GM13977 (cell line): ENCODE data around the gene JOSD2.

Source experiments
- DNase-seq: peaks from one replicate; pipeline ENCODE4 v3.0.0; 2012; ENCODE audit warnings: low spot score
- in situ Hi-C: fragments of 300-500 bp; cut with MboI; formaldehyde crosslinking; loops from one replicate; pipeline ENCODE4 v1.12.0; 2022; ENCODE audit warnings: low sequenced_read_pairs, low pct_unique_long_range_greater_than_20kb, mixed read lengths, inconsistent platforms; ENCODE audit not compliant: unreplicated experiment
- TF ChIP-seq, protein P1 (sequence below): IDR thresholded peaks from 2 replicates; pipeline ENCODE4 v1.5.1; 2012; ENCODE audit warnings: mild to moderate bottlenecking, control low read depth; ENCODE audit not compliant: insufficient read depth; ENCODE audit errors: extremely low read depth, missing control alignments

JOSD2 gene, protein sequence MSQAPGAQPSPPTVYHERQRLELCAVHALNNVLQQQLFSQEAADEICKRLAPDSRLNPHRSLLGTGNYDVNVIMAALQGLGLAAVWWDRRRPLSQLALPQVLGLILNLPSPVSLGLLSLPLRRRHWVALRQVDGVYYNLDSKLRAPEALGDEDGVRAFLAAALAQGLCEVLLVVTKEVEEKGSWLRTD

DNA sequence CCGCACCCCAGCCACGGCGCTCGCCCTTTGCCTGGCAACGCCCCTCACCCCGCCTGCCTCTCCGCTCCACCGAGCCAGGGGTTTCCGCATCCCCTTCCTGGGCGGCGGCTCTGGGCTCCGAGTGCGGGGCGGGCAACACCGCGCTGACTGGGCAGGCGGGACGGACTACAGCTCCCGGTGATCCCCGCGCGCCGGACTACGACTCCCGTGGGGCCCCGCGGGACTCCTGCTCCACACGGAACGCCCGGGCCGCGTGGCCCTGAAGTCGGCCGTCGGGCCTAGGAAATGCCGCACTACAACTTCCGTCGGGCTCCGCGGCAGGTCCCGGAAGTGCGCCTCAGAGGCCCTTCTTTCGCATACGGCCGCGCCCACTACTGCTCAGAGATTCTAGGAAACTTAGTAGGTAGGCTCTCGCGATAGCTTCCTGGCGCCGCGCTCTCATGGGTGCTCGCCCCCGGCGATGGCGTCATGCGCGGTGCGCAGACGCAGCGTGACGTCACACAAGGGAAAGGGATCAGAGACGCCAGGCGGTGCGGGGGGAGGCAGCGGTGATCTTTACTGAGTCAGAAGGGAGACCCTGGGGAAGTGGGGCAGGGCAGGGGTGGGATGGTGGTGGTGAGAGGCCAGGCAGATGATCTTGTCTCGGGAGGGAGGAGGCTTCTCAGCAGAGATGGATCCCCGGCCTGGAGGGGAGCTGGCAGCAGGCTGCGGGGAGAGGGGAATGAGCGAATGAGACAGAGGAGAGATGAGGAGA is at the start of gene JOSD2:
TSS of gene JOSD2 (minus strand) at position 123 of the 754 bp plus-strand sequence. CDS start 760 bp downstream, outside the sequence.
- in situ Hi-C loops: no loop called here
- DNase-seq: peak; percentile 99
- TF ChIP-seq, protein P1, sequence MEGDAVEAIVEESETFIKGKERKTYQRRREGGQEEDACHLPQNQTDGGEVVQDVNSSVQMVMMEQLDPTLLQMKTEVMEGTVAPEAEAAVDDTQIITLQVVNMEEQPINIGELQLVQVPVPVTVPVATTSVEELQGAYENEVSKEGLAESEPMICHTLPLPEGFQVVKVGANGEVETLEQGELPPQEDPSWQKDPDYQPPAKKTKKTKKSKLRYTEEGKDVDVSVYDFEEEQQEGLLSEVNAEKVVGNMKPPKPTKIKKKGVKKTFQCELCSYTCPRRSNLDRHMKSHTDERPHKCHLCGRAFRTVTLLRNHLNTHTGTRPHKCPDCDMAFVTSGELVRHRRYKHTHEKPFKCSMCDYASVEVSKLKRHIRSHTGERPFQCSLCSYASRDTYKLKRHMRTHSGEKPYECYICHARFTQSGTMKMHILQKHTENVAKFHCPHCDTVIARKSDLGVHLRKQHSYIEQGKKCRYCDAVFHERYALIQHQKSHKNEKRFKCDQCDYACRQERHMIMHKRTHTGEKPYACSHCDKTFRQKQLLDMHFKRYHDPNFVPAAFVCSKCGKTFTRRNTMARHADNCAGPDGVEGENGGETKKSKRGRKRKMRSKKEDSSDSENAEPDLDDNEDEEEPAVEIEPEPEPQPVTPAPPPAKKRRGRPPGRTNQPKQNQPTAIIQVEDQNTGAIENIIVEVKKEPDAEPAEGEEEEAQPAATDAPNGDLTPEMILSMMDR: no peak

DNA sequence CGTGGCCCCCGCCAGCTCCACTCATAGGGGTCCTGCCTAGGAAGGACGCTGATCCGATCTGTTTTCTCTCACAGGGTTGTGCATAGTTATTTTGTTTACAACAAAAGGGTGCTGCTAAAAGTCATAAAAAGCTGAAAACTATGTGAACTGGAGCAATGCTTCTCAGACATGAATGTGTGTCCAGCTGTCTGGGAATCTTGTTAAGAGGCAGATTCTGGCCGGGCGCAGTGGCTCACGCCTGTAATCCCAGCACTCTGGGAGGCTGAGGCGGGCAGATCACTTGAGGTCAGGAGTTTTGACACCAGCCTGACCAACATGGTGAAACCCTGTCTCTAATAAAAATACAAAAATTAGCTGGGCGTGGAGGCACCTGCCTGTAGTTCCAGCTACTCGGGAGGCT is 48.6 kb upstream of the JOSD2 start:
- in situ Hi-C loops: no loop called here
- TF ChIP-seq, protein P1: no peak

DNA sequence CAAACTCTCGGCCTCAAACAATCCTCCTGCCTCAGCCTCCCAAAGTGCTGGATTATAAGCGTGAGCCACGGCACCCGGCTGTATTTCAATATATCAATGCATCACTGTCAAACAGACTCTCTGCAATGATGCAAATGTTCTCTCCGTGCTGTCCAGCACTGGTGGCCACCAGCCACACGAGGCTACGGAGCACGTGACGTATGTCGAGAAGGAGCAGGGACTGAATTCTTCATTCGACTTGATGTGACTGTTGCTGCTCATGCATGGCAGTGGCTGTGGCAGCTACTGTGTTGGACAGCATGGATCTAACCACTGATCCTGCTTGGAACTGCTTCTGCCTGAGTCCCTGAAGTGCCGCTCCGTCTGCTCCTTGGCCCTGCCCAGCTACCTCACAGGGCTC is 47.5 kb upstream of the JOSD2 start:
- no peak for DNase-seq
- in situ Hi-C loops: no loop called here
- TF ChIP-seq, protein P1: no peak

More for the DNA sequence above, 48.6 kb upstream of the JOSD2 start:
- DNase-seq: no peak

DNA sequence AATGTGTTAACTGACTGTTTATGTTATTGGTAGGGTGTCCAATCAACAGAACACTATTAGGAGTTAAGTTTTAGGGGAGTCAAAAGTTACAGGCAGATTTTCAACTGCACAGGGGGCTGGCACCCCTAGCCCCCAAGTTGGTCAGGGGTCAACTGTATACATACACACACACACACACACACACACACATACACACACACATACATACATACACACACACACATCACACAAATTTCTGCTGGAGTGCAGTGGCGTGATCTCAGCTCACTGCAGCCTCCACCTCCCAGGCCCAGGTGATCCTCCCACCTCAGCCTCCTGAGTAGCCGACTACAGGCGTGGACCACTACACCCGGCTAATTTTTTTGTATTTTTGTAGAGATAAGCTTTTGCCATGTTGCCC is 47.0 kb upstream of the JOSD2 start:
- no peak for DNase-seq
- TF ChIP-seq, protein P1: no peak
- in situ Hi-C loops: no loop called here

DNA sequence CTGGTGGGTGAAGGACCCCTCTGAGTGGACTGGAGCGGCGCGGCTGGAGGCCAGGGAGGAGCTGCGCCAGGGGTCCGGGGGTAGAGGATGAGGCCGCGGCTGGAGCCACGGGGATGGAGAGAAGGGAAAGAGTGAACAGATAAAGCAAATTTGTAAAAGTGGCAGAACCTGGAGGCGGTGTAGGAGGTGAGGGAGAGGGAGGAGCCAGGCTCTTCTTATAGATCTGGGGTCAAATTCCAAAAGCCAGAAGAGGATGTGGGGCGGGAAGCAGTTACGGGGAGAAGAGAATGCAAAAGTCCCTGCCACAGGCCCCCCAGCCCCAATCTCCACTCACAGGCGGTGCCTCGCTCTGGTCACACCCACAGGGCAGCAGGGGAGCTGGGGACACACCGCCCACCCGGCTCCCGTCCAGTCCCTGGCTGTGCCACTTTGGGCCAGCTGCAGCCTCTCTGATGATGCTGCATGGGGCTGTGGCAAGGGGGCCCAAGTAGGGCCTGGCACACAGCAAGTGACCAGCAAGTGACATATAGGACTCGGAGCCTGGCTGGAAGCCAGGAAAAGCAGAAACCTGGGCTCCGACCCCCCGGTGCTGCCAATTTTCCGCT is 46.1 kb upstream of the JOSD2 start:
- DNase-seq: no peak
- in situ Hi-C loops: no loop called here
- TF ChIP-seq, protein P1: no peak

DNA sequence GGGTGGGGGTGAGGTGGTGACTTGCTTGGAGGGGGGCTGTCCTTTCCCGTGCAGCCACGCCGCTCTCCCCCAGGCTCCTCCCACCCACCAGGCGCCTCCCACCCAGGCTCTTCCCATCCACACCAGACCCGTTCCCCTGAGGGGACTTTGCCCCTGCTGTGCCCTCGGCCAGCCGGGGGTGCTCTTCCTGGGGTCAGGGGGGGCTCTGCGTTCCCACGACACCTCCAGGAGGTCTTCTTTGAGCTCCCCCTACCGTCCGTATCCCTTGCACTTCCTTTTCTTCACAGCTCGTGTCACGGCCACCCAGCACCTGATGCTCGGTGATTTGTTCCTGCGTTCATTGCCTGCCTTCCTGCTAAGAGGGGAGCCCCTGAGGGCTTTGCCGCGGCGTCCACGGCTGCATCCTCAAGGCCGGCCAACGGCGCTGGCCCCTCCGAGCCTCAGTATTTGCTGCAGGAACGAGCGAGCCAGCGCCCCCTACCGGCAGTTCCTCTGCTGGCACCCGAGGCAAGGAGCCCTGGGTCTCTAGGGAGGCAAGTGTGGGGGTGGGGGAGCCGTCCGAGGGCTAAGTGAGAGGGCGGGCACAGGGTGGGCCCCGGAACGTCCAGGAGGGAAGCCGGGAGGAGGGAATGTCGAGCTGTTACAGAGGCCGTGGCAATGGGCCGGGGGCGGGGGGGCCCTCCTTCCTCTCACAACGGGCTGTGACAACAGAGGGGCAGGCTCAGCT is 45.5 kb upstream of the JOSD2 start:
- peak; percentile 91 for DNase-seq
- in situ Hi-C loops: no loop called here
- TF ChIP-seq, protein P1: peak; percentile 91
